ENCODE results near the gene IFIT1. TPM values are rescaled to one million over a fixed set of nuclear protein-coding genes. Genes with fewer than 3 reads are reported as not detected.

The IFIT1 gene, protein sequence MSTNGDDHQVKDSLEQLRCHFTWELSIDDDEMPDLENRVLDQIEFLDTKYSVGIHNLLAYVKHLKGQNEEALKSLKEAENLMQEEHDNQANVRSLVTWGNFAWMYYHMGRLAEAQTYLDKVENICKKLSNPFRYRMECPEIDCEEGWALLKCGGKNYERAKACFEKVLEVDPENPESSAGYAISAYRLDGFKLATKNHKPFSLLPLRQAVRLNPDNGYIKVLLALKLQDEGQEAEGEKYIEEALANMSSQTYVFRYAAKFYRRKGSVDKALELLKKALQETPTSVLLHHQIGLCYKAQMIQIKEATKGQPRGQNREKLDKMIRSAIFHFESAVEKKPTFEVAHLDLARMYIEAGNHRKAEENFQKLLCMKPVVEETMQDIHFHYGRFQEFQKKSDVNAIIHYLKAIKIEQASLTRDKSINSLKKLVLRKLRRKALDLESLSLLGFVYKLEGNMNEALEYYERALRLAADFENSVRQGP
- 16.9 TPM for total RNA-seq
- 40.9 TPM for polyA plus RNA-seq (ENCODE audit: insufficient read depth, low read depth, low replicate concordance)
- long read RNA-seq, donor 1, partial matches to known transcripts = 0 of 3 reads
- long read RNA-seq, donor 1, other reads (novel, unspliced or antisense) = 0 of 3 reads
- long read RNA-seq, donor 2, transcript IFIT1-201 (2 exons, 1,880 nt) = major isoform, 6 of 6 reads
- long read RNA-seq, donor 2, partial matches to known transcripts = 0 of 6 reads
- long read RNA-seq, donor 2, other reads (novel, unspliced or antisense) = 0 of 6 reads
- long read RNA-seq, donor 3, transcript IFIT1-201 (2 exons, 1,880 nt) = major isoform, 10 of 10 reads
- long read RNA-seq, donor 3, partial matches to known transcripts = 0 of 10 reads
- long read RNA-seq, donor 3, other reads (novel, unspliced or antisense) = 0 of 10 reads
- long read RNA-seq, donor 4, transcript IFIT1-201 (2 exons, 1,880 nt) = major isoform, 7 of 7 reads
- long read RNA-seq, donor 4, partial matches to known transcripts = 0 of 7 reads
- long read RNA-seq, donor 4, other reads (novel, unspliced or antisense) = 0 of 7 reads
- long read RNA-seq, donor 5 = 0 reads
- long read RNA-seq, donor 6, transcript IFIT1-201 (2 exons, 1,880 nt) = major isoform, 24 of 24 reads
- long read RNA-seq, donor 6, partial matches to known transcripts = 0 of 24 reads
- long read RNA-seq, donor 6, other reads (novel, unspliced or antisense) = 0 of 24 reads
- long read RNA-seq, donor 7, transcript IFIT1-201 (2 exons, 1,880 nt) = major isoform, 7 of 9 reads
- long read RNA-seq, donor 7, partial matches to known transcripts = 0 of 9 reads
- long read RNA-seq, donor 7, other reads (novel, unspliced or antisense) = 2 of 9 reads
- long read RNA-seq, donor 8, partial matches to known transcripts = 0 of 3 reads
- long read RNA-seq, donor 8, other reads (novel, unspliced or antisense) = 0 of 3 reads
- long read RNA-seq, donor 9, transcript IFIT1-201 (2 exons, 1,880 nt) = major isoform, 11 of 11 reads
- long read RNA-seq, donor 9, partial matches to known transcripts = 0 of 11 reads
- long read RNA-seq, donor 9, other reads (novel, unspliced or antisense) = 0 of 11 reads
- long read RNA-seq, donor 10, transcript IFIT1-201 (2 exons, 1,880 nt) = major isoform, 5 of 5 reads
- long read RNA-seq, donor 10, partial matches to known transcripts = 0 of 5 reads
- long read RNA-seq, donor 10, other reads (novel, unspliced or antisense) = 0 of 5 reads

DNA sequence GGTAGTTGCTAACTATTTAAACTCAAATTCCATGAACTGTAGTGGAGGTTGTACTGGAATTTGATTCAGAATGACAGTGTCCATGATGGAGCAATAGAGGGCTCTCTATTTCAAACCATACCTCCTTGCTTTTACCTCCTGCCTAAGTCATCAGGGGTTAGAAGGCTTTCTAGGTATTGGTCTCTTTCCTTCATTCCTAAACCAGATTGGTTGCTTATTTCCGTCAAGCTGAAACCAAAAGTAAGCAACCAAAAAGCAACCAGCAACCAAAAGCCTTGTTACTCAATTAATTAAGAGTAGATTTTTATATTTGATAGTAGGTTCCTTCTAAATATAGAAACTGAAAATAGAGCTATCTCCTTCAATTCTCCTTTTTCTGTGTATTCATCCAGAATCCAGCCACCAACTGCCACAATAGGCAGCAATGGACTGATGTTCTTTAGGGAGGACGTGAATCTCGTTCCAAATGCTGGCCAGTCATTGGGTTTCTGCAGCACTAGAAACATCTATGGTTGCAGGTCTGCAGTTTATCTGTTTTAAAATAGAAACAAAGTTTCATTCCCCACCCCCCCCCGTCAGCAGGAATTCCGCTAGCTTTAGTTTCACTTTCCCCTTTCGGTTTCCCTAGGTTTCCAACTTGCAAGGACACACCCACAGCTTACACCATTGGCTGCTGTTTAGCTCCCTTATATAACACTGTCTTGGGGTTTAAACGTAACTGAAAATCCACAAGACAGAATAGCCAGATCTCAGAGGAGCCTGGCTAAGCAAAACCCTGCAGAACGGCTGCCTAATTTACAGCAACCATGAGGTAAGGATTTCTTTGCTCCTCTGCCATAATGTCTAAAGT, at the start of gene IFIT1:
IFIT1 (plus strand) TSS at position 717 of the 850 bp plus-strand sequence; CDS start at position 807, 90 bp downstream.
- FAIRE-seq = peak; percentile 76
- intact Hi-C loops (cut with DNase I) = no loop called here

DNA sequence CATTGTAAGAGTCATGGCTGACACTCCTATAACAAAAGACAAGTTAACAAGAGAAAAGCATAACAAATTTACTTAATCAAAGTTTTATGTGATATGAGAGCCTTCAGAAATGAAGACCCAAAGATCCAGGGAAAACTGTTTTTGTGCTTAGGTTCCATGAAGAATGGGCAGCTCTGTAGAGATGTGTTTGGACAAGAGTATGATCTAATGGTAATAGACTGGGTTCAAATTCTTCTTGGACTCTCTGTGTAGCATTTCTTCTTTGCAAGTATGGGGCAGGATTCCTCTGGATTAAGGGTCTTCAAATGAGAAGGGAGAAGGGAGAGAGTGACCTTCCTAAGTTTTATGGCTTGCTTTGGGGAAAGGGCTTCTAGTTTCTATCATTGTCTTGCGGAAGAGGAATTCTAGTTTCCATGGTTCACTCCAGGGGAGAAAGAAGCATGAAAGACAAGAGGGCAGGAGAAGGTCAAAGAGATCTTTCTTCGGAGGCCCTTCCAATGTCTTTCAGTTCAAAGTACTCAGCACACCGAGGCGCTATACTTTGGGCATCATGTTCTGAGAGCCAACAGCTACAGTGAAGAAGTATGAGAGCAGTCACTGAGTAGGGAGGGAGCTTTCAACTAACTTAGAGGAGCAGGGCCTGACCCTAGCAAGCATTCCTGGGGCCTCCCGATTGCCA, 49.2 kb upstream of the IFIT1 start:
- intact Hi-C loops (cut with DNase I) = no loop called here
- H3K27ac ChIP-seq (ENCODE audit: low read depth in 2 of 2, low read length in 2 of 2) = no peak overlapping the region
- H3K4me3 ChIP-seq (ENCODE audit: low read length in 3 of 3) = no peak overlapping the region
- no peak overlapping the region for H3K9ac ChIP-seq (ENCODE audit: low read length in 3 of 3)
- TF ChIP-seq, protein P1, sequence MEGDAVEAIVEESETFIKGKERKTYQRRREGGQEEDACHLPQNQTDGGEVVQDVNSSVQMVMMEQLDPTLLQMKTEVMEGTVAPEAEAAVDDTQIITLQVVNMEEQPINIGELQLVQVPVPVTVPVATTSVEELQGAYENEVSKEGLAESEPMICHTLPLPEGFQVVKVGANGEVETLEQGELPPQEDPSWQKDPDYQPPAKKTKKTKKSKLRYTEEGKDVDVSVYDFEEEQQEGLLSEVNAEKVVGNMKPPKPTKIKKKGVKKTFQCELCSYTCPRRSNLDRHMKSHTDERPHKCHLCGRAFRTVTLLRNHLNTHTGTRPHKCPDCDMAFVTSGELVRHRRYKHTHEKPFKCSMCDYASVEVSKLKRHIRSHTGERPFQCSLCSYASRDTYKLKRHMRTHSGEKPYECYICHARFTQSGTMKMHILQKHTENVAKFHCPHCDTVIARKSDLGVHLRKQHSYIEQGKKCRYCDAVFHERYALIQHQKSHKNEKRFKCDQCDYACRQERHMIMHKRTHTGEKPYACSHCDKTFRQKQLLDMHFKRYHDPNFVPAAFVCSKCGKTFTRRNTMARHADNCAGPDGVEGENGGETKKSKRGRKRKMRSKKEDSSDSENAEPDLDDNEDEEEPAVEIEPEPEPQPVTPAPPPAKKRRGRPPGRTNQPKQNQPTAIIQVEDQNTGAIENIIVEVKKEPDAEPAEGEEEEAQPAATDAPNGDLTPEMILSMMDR (IDR thresholded peaks at IDR 0.05; ENCODE audit: borderline replicate concordance, extremely low read depth, insufficient read depth) = no peak
- H3K4me1 ChIP-seq (ENCODE audit: control insufficient read depth in 2 of 3, insufficient read depth in 2 of 3, low read depth in 1 of 3, low read length in 3 of 3) = peaks cover 10 to 30% (median 15%) of the 10 kb centered on the region in 3 donors
- no peaks in the 10 kb centered on the region for H3K9me3 ChIP-seq (ENCODE audit: control insufficient read depth in 2 of 3, insufficient read depth in 1 of 3, low read length in 3 of 3)
- FAIRE-seq (no peak), DNase-seq (no peak)
- no peaks in the 10 kb centered on the region for H3K27me3 ChIP-seq (ENCODE audit: control insufficient read depth, insufficient read depth, low read length)
- H3K36me3 ChIP-seq (ENCODE audit: control insufficient read depth in 2 of 3, insufficient read depth in 3 of 3, low read length in 3 of 3) = peaks cover 0 to 14% (median 8%) of the 10 kb centered on the region in 3 donors

More for the DNA sequence above, at the start of gene IFIT1:
- Histone ChIP-seq H3K4me1 (ENCODE audit: control insufficient read depth in 2 of 3, insufficient read depth in 2 of 3, low read depth in 1 of 3, low read length in 3 of 3) (peaks cover 4 to 9% (median 6%) of the 10 kb centered on the region in 3 donors), H3K9me3 (ENCODE audit: control insufficient read depth in 2 of 3, insufficient read depth in 1 of 3, low read length in 3 of 3) (no peaks in the 10 kb centered on the region), H3K4me3 (ENCODE audit: low read length in 3 of 3) (peak within 1 kb of the TSS; percentile 73 to 95 (median 93)), H3K36me3 (ENCODE audit: control insufficient read depth in 2 of 3, insufficient read depth in 3 of 3, low read length in 3 of 3) (no peaks in the 10 kb centered on the region), H3K27ac (ENCODE audit: low read depth in 2 of 2, low read length in 2 of 2) (peak within 1 kb of the TSS; percentile 93 to 94), H3K9ac (ENCODE audit: low read length in 3 of 3) (peak within 1 kb of the TSS; percentile 59 to 95 (median 88)), H3K27me3 (ENCODE audit: control insufficient read depth, insufficient read depth, low read length) (no peaks in the 10 kb centered on the region)
- peak in 4 of 5 donors; percentile 62 to 96 (median 80) for DNase-seq
- TF ChIP-seq, protein P1 (IDR thresholded peaks at IDR 0.05; ENCODE audit: borderline replicate concordance, extremely low read depth, insufficient read depth) = no peak

Measured in kidney (tissue), 22 donors.